CD4-positive, alpha-beta T cell (primary cell): ENCODE measurements around the gene NEGR1. TPM values are rescaled to one million over a fixed set of nuclear protein-coding genes. Genes with fewer than 3 reads are reported as not detected.

Experiments
- ATAC-seq: fragments of 200-7000 bp; cut with Tn5 transposase; one replicate; pipeline ENCODE4 v1.10.0; 2022; ENCODE audit warnings: mild to moderate bottlenecking; ENCODE audit not compliant: poor library complexity
- CTCF ChIA-PET: fragments of 350-600 bp; sonication (Branson Sonifier 250); formaldehyde crosslinking; loops from one replicate; lab custom pipeline; 2021; ENCODE audit warnings: antibody characterized with exemption, inconsistent platforms; lab: Charles Lee
- POLR2A ChIA-PET: fragments of 350-600 bp; sonication (Branson Sonifier 250); formaldehyde crosslinking; loops from one replicate; lab custom pipeline; 2021; ENCODE audit warnings: antibody characterized with exemption, inconsistent platforms; lab: Charles Lee
- DNase-seq, 14 experiments: peaks; one replicate each; pipeline ENCODE4 v3.0.0-alpha.2; 2013 to 2020; ENCODE audit warnings: mixed read lengths in 2 of 14
- H3K27ac ChIP-seq, 2 donors: one replicate each; pipeline versions ENCODE4 v1.5.1 to v1.7.0; 2013; ENCODE audit warnings: low read length in 2 of 2, low read depth in 1 of 2, mild to moderate bottlenecking in 1 of 2
- H3K27me3 ChIP-seq, 2 experiments: 1 replicate in 1 of 2; 2 replicates in 1 of 2; pipeline versions ENCODE4 v1.6.1 to v1.7.0; 2013; ENCODE audit warnings: low read length in 2 of 2, control low read depth in 1 of 2, mild to moderate bottlenecking in 1 of 2, moderate library complexity in 1 of 2; ENCODE audit not compliant: insufficient read depth in 2 of 2, control insufficient read depth in 1 of 2
- H3K36me3 ChIP-seq: one replicate; pipeline ENCODE4 v1.6.1; 2013; ENCODE audit warnings: low read length, control low read depth; ENCODE audit not compliant: insufficient read depth
- H3K4me1 ChIP-seq: one replicate; pipeline ENCODE4 v1.6.1; 2013; ENCODE audit warnings: low read length, control low read depth; ENCODE audit not compliant: insufficient read depth
- H3K4me3 ChIP-seq: one replicate; pipeline ENCODE4 v1.5.1; 2013; ENCODE audit warnings: mild to moderate bottlenecking, low read length, moderate library complexity
- H3K9me3 ChIP-seq, 2 experiments: 1 replicate in 1 of 2; 2 replicates in 1 of 2; pipeline versions ENCODE4 v1.6.1 to v1.7.0; 2013; ENCODE audit warnings: low read length in 2 of 2, mild to moderate bottlenecking in 2 of 2, control low read depth in 1 of 2, moderate library complexity in 1 of 2; ENCODE audit not compliant: control insufficient read depth in 1 of 2, insufficient read depth in 1 of 2
- H3K27ac Mint-ChIP-seq: one replicate; pipeline ENCODE4 v1.8.0; 2020; ENCODE audit warnings: mixed read lengths
- H3K27me3 Mint-ChIP-seq: one replicate; pipeline ENCODE4 v1.8.0; 2021; ENCODE audit warnings: mixed read lengths
- H3K36me3 Mint-ChIP-seq: one replicate; pipeline ENCODE4 v1.8.0; 2021; ENCODE audit warnings: low read depth, mixed read lengths
- H3K4me1 Mint-ChIP-seq: one replicate; pipeline ENCODE4 v1.8.0; 2021; ENCODE audit warnings: low read depth, mixed read lengths
- H3K4me3 Mint-ChIP-seq: one replicate; pipeline ENCODE4 v1.8.0; 2020; ENCODE audit warnings: mild to moderate bottlenecking, mixed read lengths
- H3K9me3 Mint-ChIP-seq: one replicate; pipeline ENCODE4 v1.8.0; 2020; ENCODE audit warnings: mixed read lengths
- intact Hi-C, 2 experiments: fragments of 100-400 bp; cut with DNase I in 1 of 2; cut with micrococcal nuclease in 1 of 2; formaldehyde crosslinking; loops; one replicate each; pipeline versions ENCODE4 v1.15.1 to v1.9.0; 2023 to 2025; cut with DNase I, micrococcal nuclease
- total RNA-seq, 174 experiments: library from RNA in 2 of 174; stranded (reverse) in 2 of 174; gene quantifications; one replicate each; pipeline ENCODE4 v1.2.3 and lab custom pipeline; 2021 to 2026
- TF ChIP-seq, protein P1 (sequence below): fragments of 200-600 bp; IDR thresholded peaks from one replicate; pipeline ENCODE4 v1.8.0; 2022; ENCODE audit warnings: antibody characterized with exemption, mild to moderate bottlenecking

NEGR1 gene
- total RNA-seq, 2 experiments from 2014 or later: 0.03 TPM

DNA sequence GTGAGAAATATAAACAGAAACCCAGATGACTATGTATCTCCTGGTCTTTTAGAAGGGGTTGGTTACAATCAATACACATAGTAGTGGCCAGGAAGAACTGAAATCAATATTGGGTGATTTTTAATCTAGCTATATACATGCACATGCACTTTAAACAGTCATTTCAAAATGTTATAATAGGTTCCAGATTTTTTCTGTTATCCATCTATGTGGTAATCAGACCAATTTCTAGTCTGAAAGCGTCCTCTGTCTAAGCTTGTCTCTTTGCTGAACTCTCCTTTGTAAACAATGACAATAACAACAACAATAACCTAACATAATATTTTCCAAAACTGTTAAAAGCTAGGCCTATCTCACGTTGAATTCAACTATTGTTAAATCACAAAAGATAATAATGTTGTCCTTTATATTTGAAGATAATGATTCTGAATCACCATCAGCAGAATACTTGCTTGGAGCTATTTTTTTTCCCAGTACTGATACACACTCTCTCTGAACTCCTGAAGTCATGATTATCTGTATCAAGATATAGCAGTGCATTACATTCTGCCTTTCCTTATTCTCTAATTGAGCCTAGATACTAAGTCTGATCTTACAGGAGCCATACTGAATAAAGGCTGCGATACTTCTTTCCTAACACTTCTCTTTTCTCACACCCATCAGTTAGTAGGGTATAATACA lies 704.7 kb downstream of the NEGR1 start:
- no peaks in the 10 kb centered on the region for H3K9me3 ChIP-seq
- ChIA-PET CTCF (no interaction called here), POLR2A (no interaction called here)
- H3K9me3 Mint-ChIP-seq: peaks cover 3% of the 10 kb centered on the region
- no peaks in the 10 kb centered on the region for H3K4me1 ChIP-seq
- ATAC-seq: no peak
- H3K4me3 ChIP-seq: no peak overlapping the region
- H3K36me3 ChIP-seq: no peaks in the 10 kb centered on the region
- no peaks in the 10 kb centered on the region for H3K27me3 ChIP-seq
- intact Hi-C loops: no loop called here
- no peak overlapping the region for H3K27ac Mint-ChIP-seq
- DNase-seq: no peak
- no peaks in the 10 kb centered on the region for H3K36me3 Mint-ChIP-seq
- H3K27ac ChIP-seq: no peak overlapping the region
- TF ChIP-seq, protein P1, sequence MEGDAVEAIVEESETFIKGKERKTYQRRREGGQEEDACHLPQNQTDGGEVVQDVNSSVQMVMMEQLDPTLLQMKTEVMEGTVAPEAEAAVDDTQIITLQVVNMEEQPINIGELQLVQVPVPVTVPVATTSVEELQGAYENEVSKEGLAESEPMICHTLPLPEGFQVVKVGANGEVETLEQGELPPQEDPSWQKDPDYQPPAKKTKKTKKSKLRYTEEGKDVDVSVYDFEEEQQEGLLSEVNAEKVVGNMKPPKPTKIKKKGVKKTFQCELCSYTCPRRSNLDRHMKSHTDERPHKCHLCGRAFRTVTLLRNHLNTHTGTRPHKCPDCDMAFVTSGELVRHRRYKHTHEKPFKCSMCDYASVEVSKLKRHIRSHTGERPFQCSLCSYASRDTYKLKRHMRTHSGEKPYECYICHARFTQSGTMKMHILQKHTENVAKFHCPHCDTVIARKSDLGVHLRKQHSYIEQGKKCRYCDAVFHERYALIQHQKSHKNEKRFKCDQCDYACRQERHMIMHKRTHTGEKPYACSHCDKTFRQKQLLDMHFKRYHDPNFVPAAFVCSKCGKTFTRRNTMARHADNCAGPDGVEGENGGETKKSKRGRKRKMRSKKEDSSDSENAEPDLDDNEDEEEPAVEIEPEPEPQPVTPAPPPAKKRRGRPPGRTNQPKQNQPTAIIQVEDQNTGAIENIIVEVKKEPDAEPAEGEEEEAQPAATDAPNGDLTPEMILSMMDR: no peak
- no peak overlapping the region for H3K4me3 Mint-ChIP-seq
- H3K27me3 Mint-ChIP-seq: no peaks in the 10 kb centered on the region
- no peaks in the 10 kb centered on the region for H3K4me1 Mint-ChIP-seq

DNA sequence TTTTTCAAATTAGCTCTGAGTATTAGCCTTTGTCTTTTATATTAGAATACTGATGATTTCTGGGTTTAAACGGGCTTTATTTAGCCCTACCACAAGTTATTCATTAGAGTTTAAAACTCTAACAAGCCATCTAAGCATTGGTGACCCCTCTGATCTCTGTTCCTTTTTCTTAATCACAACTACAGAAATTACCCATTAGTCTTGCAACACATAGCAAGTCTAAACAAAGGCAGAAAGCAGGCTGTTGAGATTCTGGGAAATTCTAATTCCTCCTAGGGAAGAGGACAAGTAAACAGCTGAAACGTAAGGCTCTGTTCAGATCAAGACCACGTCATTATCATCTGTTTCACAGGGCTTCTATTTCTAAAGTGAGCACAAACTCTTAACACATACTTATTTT lies 710.3 kb downstream of the NEGR1 start:
- Mint-ChIP-seq H3K4me3 (no peak overlapping the region), H3K27ac (no peak overlapping the region), H3K27me3 (no peaks in the 10 kb centered on the region), H3K9me3 (no peaks in the 10 kb centered on the region), H3K36me3 (no peaks in the 10 kb centered on the region), H3K4me1 (no peaks in the 10 kb centered on the region)
- TF ChIP-seq, protein P1: no peak
- Histone ChIP-seq H3K4me3 (no peak overlapping the region), H3K9me3 (peaks cover 0 to 3% of the 10 kb centered on the region in 2 experiments), H3K27me3 (no peaks in the 10 kb centered on the region), H3K4me1 (no peaks in the 10 kb centered on the region), H3K36me3 (no peaks in the 10 kb centered on the region), H3K27ac (no peak overlapping the region)
- ATAC-seq (no peak), DNase-seq (no peak)
- intact Hi-C loops: loop anchor here in 1 of 2 experiments (2.0 kb wide), 1 partner anchor 65 kb away; no protein-coding TSS in a partner anchor
- ChIA-PET CTCF (no interaction called here), POLR2A (no interaction called here)

DNA sequence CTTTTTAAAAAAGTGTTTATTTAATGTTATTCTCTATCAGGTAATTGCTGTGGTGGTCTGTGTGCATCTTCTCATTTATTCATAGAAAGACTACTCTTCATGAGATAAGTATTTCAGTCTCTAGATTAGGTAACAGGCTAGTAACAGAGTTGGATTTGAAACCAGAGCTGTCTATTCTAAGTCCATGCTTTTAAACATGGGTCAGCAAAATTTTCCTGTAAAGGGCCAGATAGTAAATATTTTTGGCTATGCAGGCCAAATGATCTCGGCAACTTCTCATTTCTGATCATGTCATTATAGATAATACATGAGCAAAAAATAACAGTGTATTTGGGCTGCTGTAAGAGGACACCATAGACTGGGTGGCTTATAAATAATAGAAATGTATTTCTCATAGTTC lies 715.9 kb downstream of the NEGR1 start:
- Mint-ChIP-seq H3K36me3 (no peaks in the 10 kb centered on the region), H3K4me1 (no peaks in the 10 kb centered on the region), H3K4me3 (no peak overlapping the region), H3K27ac (no peak overlapping the region), H3K9me3 (no peaks in the 10 kb centered on the region), H3K27me3 (no peaks in the 10 kb centered on the region)
- no peak overlapping the region for H3K27ac ChIP-seq
- POLR2A ChIA-PET: no interaction called here
- intact Hi-C loops: no loop called here
- TF ChIP-seq, protein P1: no peak
- H3K36me3 ChIP-seq: no peaks in the 10 kb centered on the region
- CTCF ChIA-PET: no interaction called here
- no peak overlapping the region for H3K4me3 ChIP-seq
- ATAC-seq (no peak), DNase-seq (no peak)
- peaks cover 0 to 1% of the 10 kb centered on the region in 2 experiments for H3K9me3 ChIP-seq
- no peaks in the 10 kb centered on the region for H3K4me1 ChIP-seq
- no peaks in the 10 kb centered on the region for H3K27me3 ChIP-seq
